ENCODE results near the gene KRT24. TPM values are rescaled to one million over a fixed set of nuclear protein-coding genes. Genes with fewer than 3 reads are reported as not detected.

KRT24 gene
- total and polyA plus RNA-seq, 2 experiments from 2014 or later, result 1.5 to 4.5 TPM

DNA sequence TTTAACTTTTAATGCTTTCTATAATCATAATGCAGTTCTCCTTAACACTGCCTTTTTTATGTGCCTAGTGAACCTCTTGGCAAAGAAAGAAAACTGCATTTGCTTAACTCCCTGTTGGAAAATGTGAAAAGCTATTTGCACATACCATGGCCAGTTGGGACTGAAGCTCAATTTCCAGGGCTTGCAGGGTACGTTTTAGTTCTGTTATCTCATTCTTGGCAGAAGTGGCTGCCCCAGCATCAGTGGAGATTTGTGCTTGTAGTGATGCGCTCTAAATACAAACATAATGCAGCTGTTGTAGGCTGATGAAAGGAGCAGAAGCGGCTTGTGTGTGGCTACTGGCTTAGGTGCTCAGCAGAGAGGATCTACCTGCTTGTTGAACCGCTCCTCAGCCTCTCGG is 3.7 kb downstream of the KRT24 start:
- DNase-seq (ENCODE audit: low spot score), result peak; percentile 14
- Histone ChIP-seq H4K20me1 (ENCODE audit: insufficient read depth, poor library complexity, severe bottlenecking) (no peaks in the 10 kb centered on the region), H3K79me2 (no peaks in the 10 kb centered on the region), H3K27me3 (no peaks in the 10 kb centered on the region), H3K36me3 (replicated peaks; ENCODE audit: insufficient read depth, low read depth) (no peaks in the 10 kb centered on the region), H2AFZ (no peak overlapping the region), H3K9me3 (ENCODE audit: low read depth) (no peaks in the 10 kb centered on the region), H3K9me2 (replicated peaks; ENCODE audit: insufficient read depth) (no peaks in the 10 kb centered on the region), H3K4me1 (ENCODE audit: insufficient read depth) (peaks cover 29% of the 10 kb centered on the region), H3K4me3 (no peak overlapping the region), H3K4me2 (peak overlapping the region; percentile 28), H3K27ac (peak overlapping the region; percentile 32)
- TF ChIP-seq EZH2 (IDR thresholded peaks at IDR 0.05; ENCODE audit: borderline replicate concordance), result no peak
- no peak for TF ChIP-seq EZH2phosphoT487 (IDR thresholded peaks at IDR 0.05; ENCODE audit: low read depth, severe bottlenecking, unreplicated experiment)
- TF ChIP-seq, protein P1, sequence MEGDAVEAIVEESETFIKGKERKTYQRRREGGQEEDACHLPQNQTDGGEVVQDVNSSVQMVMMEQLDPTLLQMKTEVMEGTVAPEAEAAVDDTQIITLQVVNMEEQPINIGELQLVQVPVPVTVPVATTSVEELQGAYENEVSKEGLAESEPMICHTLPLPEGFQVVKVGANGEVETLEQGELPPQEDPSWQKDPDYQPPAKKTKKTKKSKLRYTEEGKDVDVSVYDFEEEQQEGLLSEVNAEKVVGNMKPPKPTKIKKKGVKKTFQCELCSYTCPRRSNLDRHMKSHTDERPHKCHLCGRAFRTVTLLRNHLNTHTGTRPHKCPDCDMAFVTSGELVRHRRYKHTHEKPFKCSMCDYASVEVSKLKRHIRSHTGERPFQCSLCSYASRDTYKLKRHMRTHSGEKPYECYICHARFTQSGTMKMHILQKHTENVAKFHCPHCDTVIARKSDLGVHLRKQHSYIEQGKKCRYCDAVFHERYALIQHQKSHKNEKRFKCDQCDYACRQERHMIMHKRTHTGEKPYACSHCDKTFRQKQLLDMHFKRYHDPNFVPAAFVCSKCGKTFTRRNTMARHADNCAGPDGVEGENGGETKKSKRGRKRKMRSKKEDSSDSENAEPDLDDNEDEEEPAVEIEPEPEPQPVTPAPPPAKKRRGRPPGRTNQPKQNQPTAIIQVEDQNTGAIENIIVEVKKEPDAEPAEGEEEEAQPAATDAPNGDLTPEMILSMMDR (IDR thresholded peaks at IDR 0.05; ENCODE audit: poor library complexity), result no peak
- WGBS (ENCODE audit: low lambda C conversion rate, missing lambda C conversion rate), result 55% methylated on average over 5 of the region's 5 CpGs

DNA sequence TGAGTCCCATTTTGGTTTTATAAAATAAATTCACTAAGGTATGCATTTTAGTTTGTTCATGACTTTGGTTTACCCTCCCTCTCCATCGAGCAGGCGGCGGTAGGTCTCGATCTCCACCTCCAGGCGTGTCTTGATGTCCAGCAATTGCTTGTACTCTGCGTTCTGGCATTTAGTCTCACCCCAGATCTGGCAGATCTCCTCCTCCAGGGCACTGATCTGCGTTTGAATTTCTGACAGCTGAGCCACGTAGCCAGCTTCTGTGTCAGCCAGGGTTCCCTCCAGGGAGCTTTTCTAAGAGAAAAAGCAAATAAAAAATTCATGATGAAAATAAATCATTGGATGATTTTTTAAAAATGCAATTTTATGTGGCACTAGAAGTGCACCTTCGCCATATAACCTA is 4.2 kb downstream of the KRT24 start:
- DNase-seq (ENCODE audit: low spot score), result peak; percentile 22
- H3K4me3 ChIP-seq, result no peak overlapping the region
- H4K20me1 ChIP-seq (ENCODE audit: insufficient read depth, poor library complexity, severe bottlenecking), result no peaks in the 10 kb centered on the region
- peak overlapping the region; percentile 32 for H3K27ac ChIP-seq
- H3K4me2 ChIP-seq, result peak overlapping the region; percentile 28
- TF ChIP-seq EZH2 (IDR thresholded peaks at IDR 0.05; ENCODE audit: borderline replicate concordance) (no peak), EZH2phosphoT487 (IDR thresholded peaks at IDR 0.05; ENCODE audit: low read depth, severe bottlenecking, unreplicated experiment) (no peak)
- TF ChIP-seq, protein P1 (IDR thresholded peaks at IDR 0.05; ENCODE audit: poor library complexity), result no peak
- H3K4me1 ChIP-seq (ENCODE audit: insufficient read depth), result peaks cover 29% of the 10 kb centered on the region
- H3K9me2 ChIP-seq (replicated peaks; ENCODE audit: insufficient read depth), result no peaks in the 10 kb centered on the region
- no peaks in the 10 kb centered on the region for H3K27me3 ChIP-seq
- no peak overlapping the region for H2AFZ ChIP-seq
- no peaks in the 10 kb centered on the region for H3K79me2 ChIP-seq
- H3K36me3 ChIP-seq (replicated peaks; ENCODE audit: insufficient read depth, low read depth), result no peaks in the 10 kb centered on the region
- H3K9me3 ChIP-seq (ENCODE audit: low read depth), result no peaks in the 10 kb centered on the region
- WGBS (ENCODE audit: low lambda C conversion rate, missing lambda C conversion rate), result 60% methylated on average over 9 of the region's 9 CpGs

DNA sequence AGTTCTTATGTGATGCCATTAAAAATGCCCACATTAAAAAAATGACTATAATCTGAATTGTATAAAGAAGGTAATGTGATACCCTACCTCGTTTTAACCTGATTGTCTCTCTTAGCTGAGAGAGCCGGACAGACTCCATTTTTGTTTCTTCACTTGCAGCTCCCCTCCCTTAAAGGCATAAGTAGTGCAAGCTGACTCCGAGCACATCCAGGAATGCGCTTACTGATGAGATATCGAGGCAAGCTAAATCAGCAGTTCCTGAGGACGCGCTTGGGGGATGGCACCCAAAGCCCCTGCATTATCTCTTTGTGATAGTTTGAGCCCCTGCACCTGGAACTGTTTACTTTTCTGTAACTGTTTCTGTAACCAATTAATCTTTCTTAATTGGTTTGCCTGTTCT is 6.3 kb downstream of the KRT24 start:
- Histone ChIP-seq H3K4me2 (peak overlapping the region; percentile 67), H4K20me1 (ENCODE audit: insufficient read depth, poor library complexity, severe bottlenecking) (no peaks in the 10 kb centered on the region), H3K79me2 (no peaks in the 10 kb centered on the region), H3K9me2 (replicated peaks; ENCODE audit: insufficient read depth) (no peaks in the 10 kb centered on the region), H3K36me3 (replicated peaks; ENCODE audit: insufficient read depth, low read depth) (no peaks in the 10 kb centered on the region), H2AFZ (peak overlapping the region; percentile 2), H3K9me3 (ENCODE audit: low read depth) (no peaks in the 10 kb centered on the region), H3K27me3 (no peaks in the 10 kb centered on the region), H3K4me3 (no peak overlapping the region), H3K27ac (peak overlapping the region; percentile 23), H3K4me1 (ENCODE audit: insufficient read depth) (peaks cover 29% of the 10 kb centered on the region)
- no peak for TF ChIP-seq EZH2 (IDR thresholded peaks at IDR 0.05; ENCODE audit: borderline replicate concordance)
- TF ChIP-seq, protein P1 (IDR thresholded peaks at IDR 0.05; ENCODE audit: poor library complexity), result no peak
- TF ChIP-seq EZH2phosphoT487 (IDR thresholded peaks at IDR 0.05; ENCODE audit: low read depth, severe bottlenecking, unreplicated experiment), result no peak
- 20% methylated on average over 7 of the region's 7 CpGs for whole genome bisulfite sequencing (ENCODE audit: low lambda C conversion rate, missing lambda C conversion rate)
- DNase-seq (ENCODE audit: low spot score), result no peak

DNA sequence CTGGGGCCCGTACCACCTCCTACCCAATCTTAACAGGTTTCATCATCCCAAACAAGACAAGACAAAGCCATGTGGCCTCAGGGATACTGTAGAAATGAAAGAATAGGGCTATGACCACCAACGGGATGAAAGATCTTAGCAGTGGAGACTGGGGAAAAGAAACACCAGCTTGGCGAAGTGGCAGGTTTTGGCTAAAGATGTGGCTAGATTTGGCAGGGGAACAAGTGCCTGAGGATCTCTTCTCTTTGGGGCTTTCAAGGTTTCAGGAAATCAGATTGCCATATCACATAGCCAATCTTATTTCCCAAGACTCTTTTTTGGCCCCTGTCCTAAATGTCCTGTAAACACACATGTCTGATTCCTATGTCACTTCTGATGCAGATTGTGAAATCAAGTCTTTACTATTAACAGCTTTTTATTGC is 6.9 kb downstream of the KRT24 start:
- no peaks in the 10 kb centered on the region for H3K27me3 ChIP-seq
- 86% methylated on average over 3 of the region's 3 CpGs for WGBS (ENCODE audit: low lambda C conversion rate, missing lambda C conversion rate)
- no peak overlapping the region for H2AFZ ChIP-seq
- H3K9me2 ChIP-seq (replicated peaks; ENCODE audit: insufficient read depth), result no peaks in the 10 kb centered on the region
- H3K4me1 ChIP-seq (ENCODE audit: insufficient read depth), result peaks cover 29% of the 10 kb centered on the region
- no peak overlapping the region for H3K4me3 ChIP-seq
- H3K27ac ChIP-seq, result no peak overlapping the region
- TF ChIP-seq, protein P1 (IDR thresholded peaks at IDR 0.05; ENCODE audit: poor library complexity), result no peak
- TF ChIP-seq EZH2phosphoT487 (IDR thresholded peaks at IDR 0.05; ENCODE audit: low read depth, severe bottlenecking, unreplicated experiment) (no peak), EZH2 (IDR thresholded peaks at IDR 0.05; ENCODE audit: borderline replicate concordance) (no peak)
- peak overlapping the region; percentile 67 for H3K4me2 ChIP-seq
- no peaks in the 10 kb centered on the region for H3K36me3 ChIP-seq (replicated peaks; ENCODE audit: insufficient read depth, low read depth)
- H3K79me2 ChIP-seq, result no peaks in the 10 kb centered on the region
- DNase-seq (ENCODE audit: low spot score), result no peak
- H3K9me3 ChIP-seq (ENCODE audit: low read depth), result no peaks in the 10 kb centered on the region
- no peaks in the 10 kb centered on the region for H4K20me1 ChIP-seq (ENCODE audit: insufficient read depth, poor library complexity, severe bottlenecking)
